NCI-H187 (cell line): ENCODE measurements around the gene ZC3H7B.

Experiments
- DNase-seq, 2 experiments: peaks; one replicate each; lab custom pipeline; 2025; lab: John Stamatoyannopoulos, UW

Gene ZC3H7B

GRCh38 chr22:41354979-41355378 is 53.7 kb downstream of the ZC3H7B start:
- no peak for DNase-seq

DNA sequence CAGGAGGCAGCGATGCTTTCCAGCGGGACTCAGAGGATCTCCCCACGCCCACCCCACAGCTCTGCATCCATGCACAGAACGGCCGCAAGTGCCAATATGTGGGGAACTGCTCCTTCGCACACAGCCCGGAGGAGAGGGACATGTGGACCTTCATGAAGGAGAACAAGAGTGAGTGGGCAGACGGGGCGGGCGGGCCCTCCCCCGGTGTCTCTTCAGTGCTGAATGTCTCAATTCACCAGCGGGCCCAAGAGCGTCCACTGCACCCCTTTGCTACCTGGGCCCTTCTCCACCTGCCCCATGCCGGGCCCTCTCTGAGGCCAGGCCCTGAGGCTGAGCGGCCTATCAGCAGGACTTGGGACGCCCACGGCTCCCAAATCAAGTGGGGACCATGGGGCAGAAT is 54.6 kb downstream of the ZC3H7B start:
- no peak for DNase-seq

DNA sequence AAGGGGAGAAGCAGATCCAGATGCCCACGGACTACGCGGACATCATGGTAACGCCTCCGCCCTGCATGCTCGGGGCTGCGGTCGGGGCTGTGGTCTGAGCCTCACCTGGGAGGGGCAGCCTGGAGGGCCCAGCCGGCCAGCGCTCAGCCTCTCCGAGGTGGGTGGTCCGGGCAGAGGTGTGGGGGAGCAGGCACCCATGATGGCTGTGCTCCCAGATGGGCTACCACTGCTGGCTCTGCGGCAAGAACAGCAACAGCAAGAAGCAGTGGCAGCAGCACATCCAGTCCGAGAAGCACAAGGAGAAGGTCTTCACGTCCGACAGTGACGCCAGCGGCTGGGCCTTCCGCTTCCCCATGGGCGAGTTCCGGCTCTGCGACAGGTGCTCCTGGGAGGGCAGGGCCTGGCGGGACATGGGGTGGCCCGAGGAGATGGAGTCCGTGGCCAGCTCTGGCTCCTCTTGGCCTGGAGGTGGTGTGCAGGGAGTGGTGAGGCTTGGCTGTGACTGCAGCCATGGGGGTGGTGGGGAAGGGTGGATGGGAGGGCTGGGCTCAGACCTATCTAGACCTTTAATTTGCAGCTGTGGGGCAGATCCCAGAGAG is 55.2 kb downstream of the ZC3H7B start:
- DNase-seq: no peak

GRCh38 chr22:41357191-41357590 is 55.9 kb downstream of the ZC3H7B start:
- no peak for DNase-seq

DNA sequence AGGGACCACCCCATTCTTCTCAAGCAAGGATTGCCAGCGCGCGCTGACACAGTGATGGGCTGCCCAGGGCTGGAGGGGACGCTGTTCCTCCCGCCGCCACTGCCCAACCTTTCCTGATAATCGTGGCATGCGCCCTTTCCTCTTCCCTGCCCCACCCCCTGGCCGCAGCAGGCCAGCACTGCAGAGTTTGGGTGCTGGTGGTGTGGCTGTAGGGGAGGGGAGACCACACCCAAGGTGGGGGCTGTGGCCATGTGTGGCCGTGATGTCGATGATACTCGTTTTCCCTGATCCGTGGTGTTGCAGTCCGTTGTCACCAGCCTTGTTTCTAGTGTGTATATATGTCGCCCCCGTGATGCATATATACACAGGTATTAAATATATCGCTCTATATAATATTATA is 57.6 kb downstream of the ZC3H7B start:
- no peak for DNase-seq

DNA sequence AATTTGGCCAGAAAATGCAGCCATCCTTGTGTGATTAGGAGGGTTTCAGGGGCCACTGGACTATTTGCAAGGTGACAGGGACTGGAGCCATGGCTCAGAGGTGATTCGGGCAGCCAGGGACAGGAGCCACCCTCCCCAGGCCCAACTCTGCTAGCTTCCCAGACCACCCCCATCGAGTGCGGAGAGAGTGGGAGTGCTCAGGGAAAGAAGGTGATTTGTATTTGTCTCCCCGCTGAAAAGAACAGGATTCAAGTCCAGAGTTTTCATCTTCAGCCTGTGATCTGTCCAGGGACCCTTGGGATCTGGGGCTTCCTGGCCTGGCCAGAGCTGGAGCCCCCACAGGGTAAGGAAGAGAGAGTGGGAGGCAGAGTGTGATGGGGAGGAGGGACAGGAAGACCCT is 58.1 kb downstream of the ZC3H7B start:
- DNase-seq: no peak

GRCh38 chr22:41360126-41360525 is 58.8 kb downstream of the ZC3H7B start:
- no peak for DNase-seq

- no peak for DNase-seq
These were observed 60.5 kb downstream of the ZC3H7B start for GRCh38 chr22:41361716-41362310.

DNA sequence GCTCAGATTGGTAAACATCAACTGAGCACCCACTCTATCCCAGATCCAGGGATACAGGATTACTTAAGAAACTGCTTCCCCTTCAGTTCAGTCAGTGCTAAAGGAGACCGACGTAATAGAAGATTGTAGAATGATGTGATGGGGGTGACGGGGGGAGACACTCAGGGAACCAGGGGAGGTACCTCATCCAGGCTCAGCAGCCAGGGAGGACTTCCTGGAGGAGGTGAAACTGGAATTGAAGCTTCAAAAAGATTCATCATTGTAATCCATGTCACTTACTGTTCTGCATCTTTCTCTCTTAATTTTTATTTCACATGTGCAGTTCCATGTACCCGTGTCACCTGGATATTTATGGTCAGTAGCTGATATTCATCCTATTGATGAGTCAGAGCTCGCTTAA is 61.3 kb downstream of the ZC3H7B start:
- DNase-seq: no peak

DNA sequence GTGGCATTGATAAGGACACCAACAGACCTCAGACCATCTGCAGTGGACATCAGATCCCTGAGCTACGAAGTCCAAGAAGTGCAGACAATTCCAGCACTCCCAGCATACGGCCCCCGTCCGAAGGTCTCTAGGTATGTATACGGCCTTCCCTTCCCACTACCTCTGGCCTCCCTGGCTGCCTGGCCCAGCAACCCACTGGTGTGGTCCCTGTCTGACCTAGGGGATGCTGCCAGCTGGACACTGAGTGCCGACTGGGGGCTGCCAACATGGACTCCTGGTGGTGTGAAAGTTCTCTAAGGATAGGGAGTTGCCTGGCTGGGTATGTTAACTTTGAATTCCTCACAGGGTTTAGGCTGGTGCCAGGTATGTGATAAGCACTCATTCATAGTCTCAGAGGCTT is 62.9 kb downstream of the ZC3H7B start:
- no peak for DNase-seq

DNA sequence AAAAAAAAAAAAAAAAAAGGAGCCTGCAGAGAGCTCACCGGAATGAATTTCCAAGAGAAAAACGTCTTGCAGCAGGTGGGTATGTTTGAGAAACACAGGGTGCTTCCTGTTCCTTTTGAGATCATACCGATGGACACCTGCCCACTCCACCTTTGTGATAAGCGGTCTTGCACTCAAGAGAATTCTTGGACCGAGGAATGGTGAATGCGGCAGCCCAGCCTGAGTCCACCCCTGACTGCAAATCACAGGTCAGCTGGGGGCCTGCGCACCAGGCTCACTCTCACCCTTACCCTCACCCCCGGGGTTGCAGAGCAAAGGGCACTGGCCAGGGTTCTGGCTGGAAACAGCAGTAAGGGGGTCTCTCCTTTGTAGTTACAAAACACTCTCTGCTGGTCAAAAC is 63.6 kb downstream of the ZC3H7B start:
- no peak for DNase-seq

DNA sequence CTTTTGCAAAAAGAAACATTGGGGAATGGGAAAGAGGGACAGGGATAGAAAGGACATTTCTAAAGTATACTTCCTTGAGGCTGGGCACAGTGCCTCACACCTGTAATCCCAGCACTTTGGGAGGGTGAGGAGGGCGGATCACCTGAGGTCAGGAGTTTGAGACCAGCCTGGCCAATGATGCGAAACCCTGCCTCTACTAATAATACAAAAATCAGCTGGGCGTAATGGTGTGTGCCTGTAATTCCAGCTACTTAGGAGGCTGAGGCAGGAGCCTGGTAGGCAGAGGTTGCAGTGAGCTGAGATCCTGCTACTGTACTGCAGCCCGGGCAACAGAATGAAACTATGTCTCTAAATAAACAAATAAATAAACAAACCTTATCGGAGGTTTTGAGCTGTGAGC is 64.1 kb downstream of the ZC3H7B start:
- no peak for DNase-seq

DNA sequence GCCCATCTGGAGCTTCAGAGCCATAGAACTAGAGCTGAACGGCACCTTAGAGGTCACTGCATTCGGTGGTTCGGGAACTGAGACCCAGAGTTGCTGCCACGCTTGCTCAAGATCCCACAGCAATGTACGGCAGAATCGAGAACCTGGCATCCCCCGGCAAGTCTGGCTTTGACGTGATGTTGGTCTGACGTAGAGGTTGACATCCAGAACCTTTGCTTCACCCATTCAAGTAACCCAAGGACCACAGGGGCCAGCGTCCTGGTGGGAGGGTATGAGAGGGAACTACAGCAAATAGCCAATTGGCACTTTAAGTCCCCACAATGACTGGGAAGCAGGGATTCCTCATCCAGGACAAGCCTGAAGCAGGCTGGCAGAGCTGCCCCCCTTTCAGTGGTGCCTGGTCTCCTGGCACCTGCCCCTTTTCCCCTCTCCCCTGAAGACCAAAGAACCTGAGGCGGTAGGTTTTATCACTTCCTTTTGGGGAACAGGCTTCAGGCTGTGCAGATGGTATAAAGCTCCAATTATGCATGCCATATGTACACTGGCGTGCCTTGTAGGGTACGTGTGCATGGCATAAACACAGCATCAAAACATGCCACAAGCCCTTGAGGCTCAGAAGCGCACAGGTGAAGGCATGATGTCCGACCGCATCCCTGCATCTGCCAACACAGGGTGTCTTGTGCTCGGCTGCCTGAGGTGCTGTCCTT is 65.2 kb downstream of the ZC3H7B start:
- DNase-seq: no peak

GRCh38 chr22:41367039-41367679 is 65.8 kb downstream of the ZC3H7B start:
- DNase-seq: peak; percentile 43 to 73

GRCh38 chr22:41367680-41368542 is 66.6 kb downstream of the ZC3H7B start:
- DNase-seq: no peak

GRCh38 chr22:41368543-41369423 is 67.5 kb downstream of the ZC3H7B start:
- no peak for DNase-seq

DNA sequence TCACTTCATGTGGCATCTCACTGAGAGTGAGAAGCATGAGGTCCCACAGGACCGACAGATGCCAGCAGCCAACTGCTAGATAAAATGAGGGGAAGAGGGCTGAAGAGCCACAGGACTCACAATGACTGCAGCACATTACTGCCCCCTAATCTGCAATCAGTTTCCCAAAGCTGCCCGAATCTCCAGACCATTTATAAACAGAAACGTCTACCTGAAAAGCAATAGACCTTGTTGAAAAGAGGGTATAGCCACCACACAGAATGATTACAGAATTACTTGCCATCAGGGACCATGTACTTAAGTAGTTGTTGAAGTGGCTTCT is 68.1 kb downstream of the ZC3H7B start:
- no peak for DNase-seq

DNA sequence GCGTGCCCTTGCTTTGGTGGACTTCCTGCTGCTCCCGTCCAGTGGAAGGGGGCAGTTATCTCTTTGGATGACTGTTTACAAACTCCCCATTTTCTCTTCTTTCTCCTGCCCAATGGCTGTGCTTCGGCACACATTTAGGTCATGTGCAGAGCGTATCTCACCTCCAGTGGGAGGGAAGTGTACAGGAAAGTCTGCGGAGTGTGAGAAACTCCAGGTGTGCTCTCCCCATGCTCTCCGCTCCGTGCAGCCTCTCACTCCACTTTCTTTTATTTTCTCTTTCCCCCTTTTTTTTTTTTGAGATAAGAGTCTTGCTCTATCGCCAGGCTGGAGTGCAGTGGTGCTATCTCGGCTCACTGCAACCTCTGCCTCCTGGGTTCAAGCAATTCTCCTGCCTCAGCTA is 68.5 kb downstream of the ZC3H7B start:
- DNase-seq: no peak

DNA sequence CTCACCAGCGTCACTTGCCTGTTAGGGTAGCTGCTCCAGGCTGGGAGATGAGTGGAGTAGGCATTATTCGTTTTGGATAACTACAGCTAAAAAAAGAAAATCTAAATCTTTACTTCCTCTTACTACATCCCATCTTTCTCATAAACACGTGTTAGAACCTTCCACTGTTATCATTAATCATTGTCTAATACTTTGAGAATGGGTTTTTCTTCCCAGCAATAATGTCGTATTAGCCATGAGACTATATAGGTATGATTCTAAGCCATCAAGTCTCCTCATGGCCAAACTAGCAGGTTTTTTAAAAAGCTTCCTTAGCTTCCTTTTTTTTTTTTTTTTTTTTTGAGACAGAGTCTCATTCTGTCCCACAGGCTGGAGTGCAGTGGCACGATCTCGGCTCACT is 76.5 kb downstream of the ZC3H7B start:
- DNase-seq: no peak

DNA sequence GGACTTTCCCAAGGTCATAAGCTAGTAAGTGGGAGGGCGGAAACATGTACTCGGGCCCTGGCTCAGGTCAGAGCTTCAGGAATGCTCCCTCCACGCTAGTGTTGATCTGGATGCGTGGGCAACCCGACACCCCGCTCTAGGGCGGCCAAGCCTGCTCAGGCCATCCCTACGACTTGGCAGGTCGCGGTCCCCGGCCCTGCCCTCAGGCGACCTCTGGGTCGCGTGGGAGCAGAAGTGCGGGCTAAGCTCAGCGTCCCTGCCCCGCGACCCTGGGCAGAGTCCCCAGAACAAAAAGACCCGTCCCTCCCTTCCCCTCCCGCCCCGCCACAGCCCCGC is 79.6 kb downstream of the ZC3H7B start:
- DNase-seq: no peak

DNA sequence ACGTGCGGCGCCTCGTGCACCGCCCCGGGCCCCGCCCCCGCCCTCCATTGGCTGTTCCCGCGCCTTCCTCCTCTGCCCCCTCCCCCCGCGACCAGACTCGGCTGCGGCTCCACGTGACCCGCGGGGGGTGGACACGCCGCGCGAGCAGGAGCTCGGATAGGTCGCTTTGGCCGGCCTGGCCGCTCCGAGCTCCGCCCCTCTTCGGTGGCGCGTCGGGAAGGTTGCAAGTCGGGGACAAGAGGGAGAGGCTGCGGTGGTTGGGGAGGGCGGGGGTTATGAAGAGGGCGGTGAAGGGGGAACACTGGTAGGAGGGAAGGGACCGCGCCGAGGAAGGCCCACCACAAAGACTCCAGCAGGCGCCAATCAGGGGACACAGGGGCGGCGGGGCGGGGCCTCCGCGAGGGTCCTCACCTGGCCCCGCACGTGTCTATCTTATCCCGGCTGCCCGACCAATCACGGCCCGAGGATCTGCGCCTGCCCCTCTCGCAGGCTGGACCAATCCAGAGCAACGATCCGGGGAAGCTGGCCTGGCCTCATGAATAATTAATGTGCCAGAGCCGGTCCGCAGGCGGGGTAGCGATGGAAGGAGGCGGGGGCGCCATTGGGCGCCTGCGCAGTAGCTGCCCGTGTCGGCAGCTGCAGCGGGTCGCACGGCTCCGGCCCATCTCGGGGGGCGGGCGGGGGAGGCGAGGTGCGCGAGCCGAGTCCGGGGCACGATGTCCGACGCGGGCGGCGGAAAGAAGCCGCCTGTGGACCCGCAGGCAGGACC is 80.2 kb downstream of the ZC3H7B start, which contains the start of gene TEF:
Gene TEF (plus strand): TSS at position 614 of the 769 bp plus-strand sequence. CDS start 103 bp downstream, at position 717.
- DNase-seq: peak; percentile 94 to 97
